Hepatocyte (in vitro differentiated cells): ENCODE results near the gene MARCHF9.

Experiments used
- EZH2 ChIP-seq: fragments of 200-600 bp; sonication (generic); IDR thresholded peaks from 2 replicates; pipeline ENCODE4 v1.6.1; 2016; ENCODE audit warnings: antibody characterized with exemption, mild to moderate bottlenecking, borderline replicate concordance
- EZH2phosphoT487 ChIP-seq: fragments of 200-600 bp; sonication (generic); IDR thresholded peaks from one replicate; pipeline ENCODE4 v1.6.1; 2018; ENCODE audit warnings: antibody characterized with exemption, mild to moderate bottlenecking, low read depth, moderate library complexity; ENCODE audit not compliant: unreplicated experiment, severe bottlenecking
- TF ChIP-seq, protein P1 (sequence below): fragments of 200-600 bp; sonication (generic); IDR thresholded peaks from 2 replicates; pipeline ENCODE4 v1.5.1; 2016; ENCODE audit warnings: antibody characterized with exemption, mild to moderate bottlenecking; ENCODE audit not compliant: poor library complexity

DNA sequence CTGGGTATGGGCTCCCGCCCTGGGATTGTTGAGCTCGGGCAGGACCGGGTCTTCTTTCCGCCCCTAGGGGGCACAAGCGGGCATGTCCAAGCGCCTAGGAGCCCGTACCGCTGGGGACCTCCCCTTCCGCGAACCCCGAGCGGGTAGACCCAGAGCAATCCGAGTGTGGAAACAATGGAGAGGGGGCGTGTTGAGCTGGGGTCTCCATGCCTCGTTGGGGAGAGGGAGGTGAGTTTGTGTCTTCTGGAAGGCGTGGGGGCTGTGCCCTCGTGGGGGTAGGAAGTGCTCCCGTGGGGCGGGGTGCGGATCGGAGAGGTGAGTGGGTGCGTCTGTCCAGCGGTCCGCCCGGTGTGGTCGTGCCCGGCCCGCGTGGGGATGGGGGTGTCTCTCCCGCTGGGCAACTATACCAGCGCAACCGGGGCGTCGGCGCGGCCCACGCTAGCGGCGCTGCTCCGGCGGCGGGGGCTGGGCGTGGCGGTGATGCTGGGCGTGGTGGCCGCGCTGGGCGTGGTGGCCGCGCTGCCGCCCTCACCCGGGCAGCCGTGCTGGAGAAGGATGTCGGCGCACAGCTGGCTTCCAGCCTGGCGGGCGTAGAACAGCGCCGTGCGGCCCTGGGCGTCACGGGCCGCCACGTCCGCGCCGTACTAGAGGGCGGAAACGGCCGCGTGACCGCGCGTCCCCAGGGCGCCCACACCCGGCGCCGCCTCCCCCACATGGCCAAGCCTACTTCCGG lies 28.6 kb upstream of the MARCHF9 start:
- TF ChIP-seq, protein P1, sequence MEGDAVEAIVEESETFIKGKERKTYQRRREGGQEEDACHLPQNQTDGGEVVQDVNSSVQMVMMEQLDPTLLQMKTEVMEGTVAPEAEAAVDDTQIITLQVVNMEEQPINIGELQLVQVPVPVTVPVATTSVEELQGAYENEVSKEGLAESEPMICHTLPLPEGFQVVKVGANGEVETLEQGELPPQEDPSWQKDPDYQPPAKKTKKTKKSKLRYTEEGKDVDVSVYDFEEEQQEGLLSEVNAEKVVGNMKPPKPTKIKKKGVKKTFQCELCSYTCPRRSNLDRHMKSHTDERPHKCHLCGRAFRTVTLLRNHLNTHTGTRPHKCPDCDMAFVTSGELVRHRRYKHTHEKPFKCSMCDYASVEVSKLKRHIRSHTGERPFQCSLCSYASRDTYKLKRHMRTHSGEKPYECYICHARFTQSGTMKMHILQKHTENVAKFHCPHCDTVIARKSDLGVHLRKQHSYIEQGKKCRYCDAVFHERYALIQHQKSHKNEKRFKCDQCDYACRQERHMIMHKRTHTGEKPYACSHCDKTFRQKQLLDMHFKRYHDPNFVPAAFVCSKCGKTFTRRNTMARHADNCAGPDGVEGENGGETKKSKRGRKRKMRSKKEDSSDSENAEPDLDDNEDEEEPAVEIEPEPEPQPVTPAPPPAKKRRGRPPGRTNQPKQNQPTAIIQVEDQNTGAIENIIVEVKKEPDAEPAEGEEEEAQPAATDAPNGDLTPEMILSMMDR, result peak; percentile 65
- TF ChIP-seq EZH2phosphoT487, result no peak
- TF ChIP-seq EZH2, result peak; percentile 59
